Stimulated activated CD4-positive, alpha-beta T cell treated with anti-CD3 and anti-CD28 coated beads, Interleukin-1b, Interleukin-23, amount 100 ng/mL, for 4 hours (primary cell): ENCODE measurements around the gene SLC39A8.

Source experiments
- DNase-seq, 2 donors: peaks; one replicate each; pipeline ENCODE4 v3.0.0-alpha.2; 2020; ENCODE audit warnings: low read depth in 2 of 2

The SLC39A8 gene

GRCh38 chr4:102339018-102339417 is 6.3 kb downstream of the SLC39A8 start:
- no peak for DNase-seq

- DNase-seq = no peak
Observed at GRCh38 chr4:102338405-102338804, 6.9 kb downstream of the SLC39A8 start.

GRCh38 chr4:102335616-102336015 is 9.7 kb downstream of the SLC39A8 start:
- DNase-seq = no peak

- DNase-seq = no peak
Observed at GRCh38 chr4:102334624-102335023, 10.7 kb downstream of the SLC39A8 start.

- DNase-seq = no peak
Observed at GRCh38 chr4:102333787-102334186, 11.5 kb downstream of the SLC39A8 start.

GRCh38 chr4:102328045-102328444 is 17.2 kb downstream of the SLC39A8 start:
- no peak for DNase-seq

GRCh38 chr4:102326951-102327350 is 18.3 kb downstream of the SLC39A8 start:
- DNase-seq = no peak

GRCh38 chr4:102324730-102325129 is 20.6 kb downstream of the SLC39A8 start:
- DNase-seq = no peak

GRCh38 chr4:102322736-102323135 is 22.5 kb downstream of the SLC39A8 start:
- no peak for DNase-seq

- DNase-seq = no peak
Observed at GRCh38 chr4:102321260-102321995, 23.9 kb downstream of the SLC39A8 start.

GRCh38 chr4:102319594-102319993 is 25.7 kb downstream of the SLC39A8 start:
- DNase-seq = no peak

- no peak for DNase-seq
Observed at GRCh38 chr4:102318526-102318925, 26.8 kb downstream of the SLC39A8 start.

- DNase-seq = no peak
Observed at GRCh38 chr4:102318105-102318504, 27.2 kb downstream of the SLC39A8 start.

- no peak for DNase-seq
Observed at GRCh38 chr4:102317459-102317858, 27.8 kb downstream of the SLC39A8 start.

- no peak for DNase-seq
Observed at GRCh38 chr4:102316585-102316984, 28.7 kb downstream of the SLC39A8 start.

- no peak for DNase-seq
Observed at GRCh38 chr4:102315532-102315931, 29.8 kb downstream of the SLC39A8 start.

- no peak for DNase-seq
Observed at GRCh38 chr4:102312417-102312816, 32.9 kb downstream of the SLC39A8 start.

GRCh38 chr4:102311912-102312311 is 33.4 kb downstream of the SLC39A8 start:
- DNase-seq = no peak

- no peak for DNase-seq
Observed at GRCh38 chr4:102311407-102311806, 33.9 kb downstream of the SLC39A8 start.

- no peak for DNase-seq
Observed at GRCh38 chr4:102308032-102308799, 37.1 kb downstream of the SLC39A8 start.

GRCh38 chr4:102305666-102306065 is 39.6 kb downstream of the SLC39A8 start:
- no peak for DNase-seq

GRCh38 chr4:102302762-102303161 is 42.5 kb downstream of the SLC39A8 start:
- no peak for DNase-seq

- DNase-seq = no peak
Observed at GRCh38 chr4:102301167-102301566, 44.1 kb downstream of the SLC39A8 start.
